HepG2 (cell line): Measurements from ENCODE around the gene TBC1D4.

Source experiments
- CEBPG ChIP-seq: IDR thresholded peaks from 2 replicates; pipeline ENCODE4 v1.6.1; 2016
- FOXK1 ChIP-seq: sonication (generic); formaldehyde crosslinking; IDR thresholded peaks from 2 replicates; pipeline ENCODE4 v1.4.0; 2020; ENCODE audit warnings: low read depth, missing genetic modification reagents, borderline replicate concordance
- IKZF5 ChIP-seq: IDR thresholded peaks from 2 replicates; pipeline ENCODE4 v1.6.1; 2018; ENCODE audit warnings: missing genetic modification reagents, mild to moderate bottlenecking, missing compliant biosample characterization
- STAT6 ChIP-seq: sonication (generic); formaldehyde crosslinking; IDR thresholded peaks from 2 replicates; pipeline ENCODE4 v1.4.0; 2020; ENCODE audit warnings: missing genetic modification reagents, mild to moderate bottlenecking, borderline replicate concordance
- ZNF224 ChIP-seq: sonication (generic); formaldehyde crosslinking; IDR thresholded peaks from 2 replicates; pipeline ENCODE4 v1.5.0; 2020; ENCODE audit warnings: mild to moderate bottlenecking, missing genetic modification reagents
- TF ChIP-seq, protein P1 (sequence below): sonication (generic); formaldehyde crosslinking; IDR thresholded peaks from 2 replicates; pipeline ENCODE4 v1.4.0; 2020; ENCODE audit warnings: low read depth, missing genetic modification reagents

- TF ChIP-seq ZNF224 (CRISPR knock-in tag): no peak
- no peak for TF ChIP-seq FOXK1 (CRISPR knock-in tag)
- TF ChIP-seq STAT6 (CRISPR knock-in tag): no peak
- TF ChIP-seq, protein P1, sequence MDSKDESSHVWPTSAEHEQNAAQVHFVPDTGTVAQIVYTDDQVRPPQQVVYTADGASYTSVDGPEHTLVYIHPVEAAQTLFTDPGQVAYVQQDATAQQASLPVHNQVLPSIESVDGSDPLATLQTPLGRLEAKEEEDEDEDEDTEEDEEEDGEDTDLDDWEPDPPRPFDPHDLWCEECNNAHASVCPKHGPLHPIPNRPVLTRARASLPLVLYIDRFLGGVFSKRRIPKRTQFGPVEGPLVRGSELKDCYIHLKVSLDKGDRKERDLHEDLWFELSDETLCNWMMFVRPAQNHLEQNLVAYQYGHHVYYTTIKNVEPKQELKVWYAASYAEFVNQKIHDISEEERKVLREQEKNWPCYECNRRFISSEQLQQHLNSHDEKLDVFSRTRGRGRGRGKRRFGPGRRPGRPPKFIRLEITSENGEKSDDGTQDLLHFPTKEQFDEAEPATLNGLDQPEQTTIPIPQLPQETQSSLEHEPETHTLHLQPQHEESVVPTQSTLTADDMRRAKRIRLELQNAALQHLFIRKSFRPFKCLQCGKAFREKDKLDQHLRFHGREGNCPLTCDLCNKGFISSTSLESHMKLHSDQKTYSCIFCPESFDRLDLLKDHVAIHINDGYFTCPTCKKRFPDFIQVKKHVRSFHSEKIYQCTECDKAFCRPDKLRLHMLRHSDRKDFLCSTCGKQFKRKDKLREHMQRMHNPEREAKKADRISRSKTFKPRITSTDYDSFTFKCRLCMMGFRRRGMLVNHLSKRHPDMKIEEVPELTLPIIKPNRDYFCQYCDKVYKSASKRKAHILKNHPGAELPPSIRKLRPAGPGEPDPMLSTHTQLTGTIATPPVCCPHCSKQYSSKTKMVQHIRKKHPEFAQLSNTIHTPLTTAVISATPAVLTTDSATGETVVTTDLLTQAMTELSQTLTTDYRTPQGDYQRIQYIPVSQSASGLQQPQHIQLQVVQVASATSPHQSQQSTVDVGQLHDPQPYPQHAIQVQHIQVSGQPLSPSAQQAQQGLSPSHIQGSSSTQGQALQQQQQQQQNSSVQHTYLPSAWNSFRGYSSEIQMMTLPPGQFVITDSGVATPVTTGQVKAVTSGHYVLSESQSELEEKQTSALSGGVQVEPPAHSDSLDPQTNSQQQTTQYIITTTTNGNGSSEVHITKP (CRISPR knock-in tag): no peak
- TF ChIP-seq CEBPG (CRISPR knock-in tag): no peak
- no peak for TF ChIP-seq IKZF5
These were observed 109.5 kb downstream of the TBC1D4 start for GRCh38 chr13:75372517-75372916.
